Right kidney (tissue), 1 donor: ENCODE measurements around the gene SEMA6B.

Experiments
- DNase-seq: peaks from one replicate; pipeline ENCODE4 v3.0.0-alpha.2; 2016

The SEMA6B gene

GRCh38 chr19:4508698-4509097, 50.8 kb downstream of the SEMA6B start:
- no peak for DNase-seq

GRCh38 chr19:4507804-4508203, 51.7 kb downstream of the SEMA6B start:
- no peak for DNase-seq

GRCh38 chr19:4507150-4507452, 52.4 kb downstream of the SEMA6B start:
- DNase-seq: no peak

- no peak for DNase-seq
These were observed 52.9 kb downstream of the SEMA6B start for GRCh38 chr19:4506449-4507149.

- DNase-seq: no peak
These were observed 53.7 kb downstream of the SEMA6B start for GRCh38 chr19:4505570-4506448.

- DNase-seq: no peak
These were observed 54.5 kb downstream of the SEMA6B start for GRCh38 chr19:4504891-4505569.

GRCh38 chr19:4504297-4504701, 55.2 kb downstream of the SEMA6B start:
- no peak for DNase-seq

- no peak for DNase-seq
These were observed 55.7 kb downstream of the SEMA6B start for GRCh38 chr19:4503825-4504170.

GRCh38 chr19:4503132-4503824, 56.2 kb downstream of the SEMA6B start:
- DNase-seq: no peak

GRCh38 chr19:4502282-4503131, 57.0 kb downstream of the SEMA6B start:
- DNase-seq: no peak

GRCh38 chr19:4501691-4502090, 57.8 kb downstream of the SEMA6B start:
- no peak for DNase-seq

- DNase-seq: no peak
These were observed 58.5 kb downstream of the SEMA6B start for GRCh38 chr19:4500841-4501591.

GRCh38 chr19:4499855-4500254, 59.6 kb downstream of the SEMA6B start:
- no peak for DNase-seq

GRCh38 chr19:4499318-4499717, 60.2 kb downstream of the SEMA6B start:
- DNase-seq: no peak

- no peak for DNase-seq
These were observed 60.8 kb downstream of the SEMA6B start for GRCh38 chr19:4498694-4499093.

- DNase-seq: no peak
These were observed 61.6 kb downstream of the SEMA6B start for GRCh38 chr19:4497770-4498389.

- no peak for DNase-seq
These were observed 63.2 kb downstream of the SEMA6B start for GRCh38 chr19:4496304-4496703.

- DNase-seq: no peak
These were observed 64.0 kb downstream of the SEMA6B start for GRCh38 chr19:4495471-4495870.

- no peak for DNase-seq
These were observed 64.8 kb downstream of the SEMA6B start for GRCh38 chr19:4494691-4495064.

GRCh38 chr19:4493929-4494690, 65.4 kb downstream of the SEMA6B start:
- no peak for DNase-seq
